ENCODE results near the gene CSK. TPM values are rescaled to one million over a fixed set of nuclear protein-coding genes. Genes with fewer than 3 reads are reported as not detected.
A peak's percentile ranks its signal among the peaks of the same experiment; 100 is the strongest.

CSK gene
- total RNA-seq, 1 donor from 2014 or later = 70.9 TPM

GRCh38 chr15:74832826-74833225 is 50.9 kb downstream of the CSK start:
- no peaks in the 10 kb centered on the region for H3K9me3 Mint-ChIP-seq (ENCODE audit: low read depth)
- H3K4me3 Mint-ChIP-seq (ENCODE audit: low read depth) = no peak overlapping the region
- no peak for TF ChIP-seq CTCF (IDR thresholded peaks at IDR 0.05; ENCODE audit: unreplicated experiment)
- H3K4me1 Mint-ChIP-seq (ENCODE audit: low read depth) = no peaks in the 10 kb centered on the region
- H3K27ac Mint-ChIP-seq = no peak overlapping the region
- no peak for DNase-seq (ENCODE audit: low spot score, unreplicated experiment)
- H3K27me3 Mint-ChIP-seq = peaks cover 20% of the 10 kb centered on the region
- H3K36me3 Mint-ChIP-seq (ENCODE audit: insufficient read depth) = peaks cover 2% of the 10 kb centered on the region

- no peak overlapping the region for H3K4me3 Mint-ChIP-seq (ENCODE audit: low read depth)
- H3K9me3 Mint-ChIP-seq (ENCODE audit: low read depth) = no peaks in the 10 kb centered on the region
Measured at GRCh38 chr15:74833376-74834107, 51.7 kb downstream of the CSK start.

GRCh38 chr15:74835312-74835823 is 53.5 kb downstream of the CSK start:
- Mint-ChIP-seq H3K4me3 (ENCODE audit: low read depth) (no peak overlapping the region), H3K4me1 (ENCODE audit: low read depth) (no peaks in the 10 kb centered on the region), H3K36me3 (ENCODE audit: insufficient read depth) (peaks cover 2% of the 10 kb centered on the region), H3K27me3 (peaks cover 3% of the 10 kb centered on the region), H3K27ac (peak overlapping the region; percentile 21), H3K9me3 (ENCODE audit: low read depth) (no peaks in the 10 kb centered on the region)
- peak; percentile 69 for DNase-seq (ENCODE audit: low spot score, unreplicated experiment)
- TF ChIP-seq CTCF (IDR thresholded peaks at IDR 0.05; ENCODE audit: unreplicated experiment) = peak; percentile 75

More at GRCh38 chr15:74833376-74834107, 51.7 kb downstream of the CSK start:
- no peak overlapping the region for H3K27ac Mint-ChIP-seq
- no peaks in the 10 kb centered on the region for H3K4me1 Mint-ChIP-seq (ENCODE audit: low read depth)
- H3K36me3 Mint-ChIP-seq (ENCODE audit: insufficient read depth) = peaks cover 2% of the 10 kb centered on the region
- peaks cover 12% of the 10 kb centered on the region for H3K27me3 Mint-ChIP-seq
- TF ChIP-seq CTCF (IDR thresholded peaks at IDR 0.05; ENCODE audit: unreplicated experiment) = no peak
- DNase-seq (ENCODE audit: low spot score, unreplicated experiment) = no peak

- Mint-ChIP-seq H3K27ac (no peak overlapping the region), H3K36me3 (ENCODE audit: insufficient read depth) (peaks cover 2% of the 10 kb centered on the region), H3K4me1 (ENCODE audit: low read depth) (peaks cover 2% of the 10 kb centered on the region), H3K9me3 (ENCODE audit: low read depth) (no peaks in the 10 kb centered on the region), H3K27me3 (no peaks in the 10 kb centered on the region), H3K4me3 (ENCODE audit: low read depth) (no peak overlapping the region)
- no peak for TF ChIP-seq CTCF (IDR thresholded peaks at IDR 0.05; ENCODE audit: unreplicated experiment)
- DNase-seq (ENCODE audit: low spot score, unreplicated experiment) = no peak
Measured at GRCh38 chr15:74836846-74837245, 55.0 kb downstream of the CSK start.

GRCh38 chr15:74837482-74838136 is 55.7 kb downstream of the CSK start:
- no peaks in the 10 kb centered on the region for H3K27me3 Mint-ChIP-seq
- peaks cover 2% of the 10 kb centered on the region for H3K36me3 Mint-ChIP-seq (ENCODE audit: insufficient read depth)
- no peak for TF ChIP-seq CTCF (IDR thresholded peaks at IDR 0.05; ENCODE audit: unreplicated experiment)
- peaks cover 8% of the 10 kb centered on the region for H3K4me1 Mint-ChIP-seq (ENCODE audit: low read depth)
- no peaks in the 10 kb centered on the region for H3K9me3 Mint-ChIP-seq (ENCODE audit: low read depth)
- no peak for DNase-seq (ENCODE audit: low spot score, unreplicated experiment)
- no peak overlapping the region for H3K27ac Mint-ChIP-seq
- no peak overlapping the region for H3K4me3 Mint-ChIP-seq (ENCODE audit: low read depth)
